ENCODE measurements around the gene TBC1D12. TPM values are rescaled to one million over a fixed set of nuclear protein-coding genes. Genes with fewer than 3 reads are reported as not detected.

TBC1D12 gene
- 2.5 TPM for polyA plus RNA-seq (2013, experiment 1 of 2)
- 2.0 TPM for polyA plus RNA-seq (2013, experiment 2 of 2)

GRCh38 chr10:94402204-94402842, at the start of gene TBC1D12:
TSS of gene TBC1D12 (plus strand) at chr10:94402541. CDS start at chr10:94402614, 73 bp downstream.
- H3K4me1 ChIP-seq (ENCODE audit: control insufficient read depth, low read depth, low read length), result peaks cover 2% of the 10 kb centered on the region
- H3K4me2 ChIP-seq (ENCODE audit: low read length), result peak within 1 kb of the TSS; percentile 71
- H3K18ac ChIP-seq (ENCODE audit: low read length), result peak within 1 kb of the TSS; percentile 97
- peaks cover 1% of the 10 kb centered on the region for H3K79me1 ChIP-seq (ENCODE audit: low read length)
- no peak within 1 kb of the TSS for H2BK120ac ChIP-seq (ENCODE audit: low read depth, low read length)
- H3K27ac ChIP-seq (ENCODE audit: low read depth, low read length), result peak within 1 kb of the TSS; percentile 89
- no peaks in the 10 kb centered on the region for H3K79me2 ChIP-seq (ENCODE audit: control insufficient read depth, insufficient read depth, low read length)
- no peak within 1 kb of the TSS for H4K5ac ChIP-seq (ENCODE audit: low read length)
- no peak within 1 kb of the TSS for H3K4ac ChIP-seq (ENCODE audit: low read depth, low read length)
- H3K36me3 ChIP-seq (ENCODE audit: control insufficient read depth, insufficient read depth, low read length), result no peaks in the 10 kb centered on the region
- H2BK5ac ChIP-seq (ENCODE audit: low read length), result no peak within 1 kb of the TSS
- H4K8ac ChIP-seq (ENCODE audit: low read depth, low read length), result no peak within 1 kb of the TSS
- no CpG with 5 or more reads among the region's 56 CpGs for WGBS (ENCODE audit: extremely low coverage, insufficient coverage, low lambda C conversion rate)
- peak within 1 kb of the TSS; percentile 92 for H3K56ac ChIP-seq (ENCODE audit: low read length)
- no peak within 1 kb of the TSS for H3K23ac ChIP-seq (ENCODE audit: low read length)
- no peak within 1 kb of the TSS for H2AK5ac ChIP-seq (ENCODE audit: low read length)
- H2BK15ac ChIP-seq (replicated peaks; ENCODE audit: low read depth), result peak within 1 kb of the TSS; percentile 80
- DNase-seq, result peak; percentile 97
- H3K9ac ChIP-seq (ENCODE audit: low read length), result peak within 1 kb of the TSS; percentile 84
- H3K4me3 ChIP-seq (ENCODE audit: low read length), result peak within 1 kb of the TSS; percentile 69
- no peaks in the 10 kb centered on the region for H3K27me3 ChIP-seq (ENCODE audit: insufficient read depth, low read length, poor library complexity)

- no peak for DNase-seq
- H3K36me3 ChIP-seq (ENCODE audit: control insufficient read depth, insufficient read depth, low read length), result no peaks in the 10 kb centered on the region
- H3K18ac ChIP-seq (ENCODE audit: low read length), result no peak overlapping the region
- no peak overlapping the region for H2BK120ac ChIP-seq (ENCODE audit: low read depth, low read length)
- no peak overlapping the region for H3K56ac ChIP-seq (ENCODE audit: low read length)
- no peaks in the 10 kb centered on the region for H3K4me1 ChIP-seq (ENCODE audit: control insufficient read depth, low read depth, low read length)
- no peak overlapping the region for H2BK5ac ChIP-seq (ENCODE audit: low read length)
- H4K8ac ChIP-seq (ENCODE audit: low read depth, low read length), result no peak overlapping the region
- no peaks in the 10 kb centered on the region for H3K79me2 ChIP-seq (ENCODE audit: control insufficient read depth, insufficient read depth, low read length)
- WGBS (ENCODE audit: extremely low coverage, insufficient coverage, low lambda C conversion rate), result no CpG with 5 or more reads among the region's 3 CpGs
- no peak overlapping the region for H3K9ac ChIP-seq (ENCODE audit: low read length)
- no peak overlapping the region for H4K5ac ChIP-seq (ENCODE audit: low read length)
- no peak overlapping the region for H3K4me3 ChIP-seq (ENCODE audit: low read length)
- H3K4me2 ChIP-seq (ENCODE audit: low read length), result no peak overlapping the region
- H3K23ac ChIP-seq (ENCODE audit: low read length), result no peak overlapping the region
- no peak overlapping the region for H2AK5ac ChIP-seq (ENCODE audit: low read length)
- no peak overlapping the region for H3K27ac ChIP-seq (ENCODE audit: low read depth, low read length)
- no peak overlapping the region for H3K4ac ChIP-seq (ENCODE audit: low read depth, low read length)
- no peaks in the 10 kb centered on the region for H3K27me3 ChIP-seq (ENCODE audit: insufficient read depth, low read length, poor library complexity)
- H3K79me1 ChIP-seq (ENCODE audit: low read length), result no peaks in the 10 kb centered on the region
- H2BK15ac ChIP-seq (replicated peaks; ENCODE audit: low read depth), result no peak overlapping the region
These were observed 49.0 kb upstream of the TBC1D12 start for GRCh38 chr10:94353336-94353735.

GRCh38 chr10:94355841-94356240, 46.5 kb upstream of the TBC1D12 start:
- H3K79me2 ChIP-seq (ENCODE audit: control insufficient read depth, insufficient read depth, low read length), result peaks cover 2% of the 10 kb centered on the region
- no peaks in the 10 kb centered on the region for H3K4me1 ChIP-seq (ENCODE audit: control insufficient read depth, low read depth, low read length)
- DNase-seq, result no peak
- H3K36me3 ChIP-seq (ENCODE audit: control insufficient read depth, insufficient read depth, low read length), result no peaks in the 10 kb centered on the region
- H3K27ac ChIP-seq (ENCODE audit: low read depth, low read length), result no peak overlapping the region
- H2BK5ac ChIP-seq (ENCODE audit: low read length), result no peak overlapping the region
- H2BK120ac ChIP-seq (ENCODE audit: low read depth, low read length), result no peak overlapping the region
- H3K4me3 ChIP-seq (ENCODE audit: low read length), result no peak overlapping the region
- peaks cover 1% of the 10 kb centered on the region for H3K79me1 ChIP-seq (ENCODE audit: low read length)
- no peak overlapping the region for H2AK5ac ChIP-seq (ENCODE audit: low read length)
- no peak overlapping the region for H3K18ac ChIP-seq (ENCODE audit: low read length)
- WGBS (ENCODE audit: extremely low coverage, insufficient coverage, low lambda C conversion rate), result no CpG with 5 or more reads among the region's 2 CpGs
- no peak overlapping the region for H3K4me2 ChIP-seq (ENCODE audit: low read length)
- no peak overlapping the region for H3K56ac ChIP-seq (ENCODE audit: low read length)
- no peak overlapping the region for H3K9ac ChIP-seq (ENCODE audit: low read length)
- H3K27me3 ChIP-seq (ENCODE audit: insufficient read depth, low read length, poor library complexity), result no peaks in the 10 kb centered on the region
- no peak overlapping the region for H4K8ac ChIP-seq (ENCODE audit: low read depth, low read length)
- no peak overlapping the region for H2BK15ac ChIP-seq (replicated peaks; ENCODE audit: low read depth)
- H4K5ac ChIP-seq (ENCODE audit: low read length), result no peak overlapping the region
- H3K23ac ChIP-seq (ENCODE audit: low read length), result no peak overlapping the region
- H3K4ac ChIP-seq (ENCODE audit: low read depth, low read length), result no peak overlapping the region

GRCh38 chr10:94357193-94357592, 45.1 kb upstream of the TBC1D12 start:
- H3K9ac ChIP-seq (ENCODE audit: low read length), result no peak overlapping the region
- peaks cover 13% of the 10 kb centered on the region for H3K79me2 ChIP-seq (ENCODE audit: control insufficient read depth, insufficient read depth, low read length)
- no peaks in the 10 kb centered on the region for H3K36me3 ChIP-seq (ENCODE audit: control insufficient read depth, insufficient read depth, low read length)
- H2BK120ac ChIP-seq (ENCODE audit: low read depth, low read length), result no peak overlapping the region
- no peak overlapping the region for H3K18ac ChIP-seq (ENCODE audit: low read length)
- peaks cover 5% of the 10 kb centered on the region for H3K79me1 ChIP-seq (ENCODE audit: low read length)
- no peaks in the 10 kb centered on the region for H3K4me1 ChIP-seq (ENCODE audit: control insufficient read depth, low read depth, low read length)
- no peak overlapping the region for H2AK5ac ChIP-seq (ENCODE audit: low read length)
- H3K4ac ChIP-seq (ENCODE audit: low read depth, low read length), result no peak overlapping the region
- no peak overlapping the region for H4K5ac ChIP-seq (ENCODE audit: low read length)
- H3K4me2 ChIP-seq (ENCODE audit: low read length), result no peak overlapping the region
- DNase-seq, result no peak
- no peak overlapping the region for H2BK15ac ChIP-seq (replicated peaks; ENCODE audit: low read depth)
- no peak overlapping the region for H4K8ac ChIP-seq (ENCODE audit: low read depth, low read length)
- H3K56ac ChIP-seq (ENCODE audit: low read length), result no peak overlapping the region
- WGBS (ENCODE audit: extremely low coverage, insufficient coverage, low lambda C conversion rate), result no CpG with 5 or more reads among the region's 3 CpGs
- H3K23ac ChIP-seq (ENCODE audit: low read length), result no peak overlapping the region
- H3K27ac ChIP-seq (ENCODE audit: low read depth, low read length), result no peak overlapping the region
- no peaks in the 10 kb centered on the region for H3K27me3 ChIP-seq (ENCODE audit: insufficient read depth, low read length, poor library complexity)
- H3K4me3 ChIP-seq (ENCODE audit: low read length), result no peak overlapping the region
- H2BK5ac ChIP-seq (ENCODE audit: low read length), result no peak overlapping the region

GRCh38 chr10:94358480-94358879, 43.9 kb upstream of the TBC1D12 start:
- H3K18ac ChIP-seq (ENCODE audit: low read length), result no peak overlapping the region
- H3K9ac ChIP-seq (ENCODE audit: low read length), result no peak overlapping the region
- peaks cover 15% of the 10 kb centered on the region for H3K79me2 ChIP-seq (ENCODE audit: control insufficient read depth, insufficient read depth, low read length)
- H3K4me2 ChIP-seq (ENCODE audit: low read length), result no peak overlapping the region
- H3K36me3 ChIP-seq (ENCODE audit: control insufficient read depth, insufficient read depth, low read length), result no peaks in the 10 kb centered on the region
- H3K27me3 ChIP-seq (ENCODE audit: insufficient read depth, low read length, poor library complexity), result no peaks in the 10 kb centered on the region
- H3K23ac ChIP-seq (ENCODE audit: low read length), result no peak overlapping the region
- no peak overlapping the region for H2BK120ac ChIP-seq (ENCODE audit: low read depth, low read length)
- no peak overlapping the region for H3K56ac ChIP-seq (ENCODE audit: low read length)
- WGBS (ENCODE audit: extremely low coverage, insufficient coverage, low lambda C conversion rate), result no CpG with 5 or more reads among the region's 2 CpGs
- H3K4me3 ChIP-seq (ENCODE audit: low read length), result no peak overlapping the region
- H2AK5ac ChIP-seq (ENCODE audit: low read length), result no peak overlapping the region
- peak overlapping the region; percentile 22 for H3K27ac ChIP-seq (ENCODE audit: low read depth, low read length)
- no peak overlapping the region for H3K4ac ChIP-seq (ENCODE audit: low read depth, low read length)
- H2BK15ac ChIP-seq (replicated peaks; ENCODE audit: low read depth), result no peak overlapping the region
- H3K79me1 ChIP-seq (ENCODE audit: low read length), result peaks cover 5% of the 10 kb centered on the region
- H2BK5ac ChIP-seq (ENCODE audit: low read length), result no peak overlapping the region
- DNase-seq, result peak; percentile 88
- H3K4me1 ChIP-seq (ENCODE audit: control insufficient read depth, low read depth, low read length), result peaks cover 2% of the 10 kb centered on the region
- no peak overlapping the region for H4K8ac ChIP-seq (ENCODE audit: low read depth, low read length)
- no peak overlapping the region for H4K5ac ChIP-seq (ENCODE audit: low read length)
